SK-N-SH treated with all-trans-retinoic acid at 6 μM for 48 hours (cell line): ENCODE results near the gene PKP4.

Source experiments
- ATAC-seq: fragments of 200-7000 bp; cut with Tn5 transposase; 3 replicates; pipeline ENCODE4 v1.9.1; 2020; ENCODE audit warnings: mild to moderate bottlenecking, moderate library complexity
- BACH2 ChIP-seq: fragments of 250-450 bp; sonication (Bioruptor Pico); IDR thresholded peaks from 2 replicates; pipeline ENCODE4 v1.9.0; 2021; ENCODE audit warnings: mild to moderate bottlenecking, borderline replicate concordance
- CREB5 ChIP-seq: fragments of 250-450 bp; sonication (Bioruptor Pico); IDR thresholded peaks from 2 replicates; pipeline ENCODE4 v1.5.1; 2020; ENCODE audit warnings: low read depth, mild to moderate bottlenecking, moderate library complexity
- CSRNP3 ChIP-seq: fragments of 250-450 bp; sonication (Bioruptor Pico); IDR thresholded peaks from 2 replicates; pipeline ENCODE4 v1.5.1; 2021; ENCODE audit warnings: mild to moderate bottlenecking, moderate library complexity
- ESRRG ChIP-seq: fragments of 250-450 bp; sonication (Bioruptor Pico); IDR thresholded peaks from 2 replicates; pipeline ENCODE4 v1.6.1; 2021; ENCODE audit warnings: mild to moderate bottlenecking
- ISL1 ChIP-seq: fragments of 250-450 bp; sonication (Bioruptor Pico); IDR thresholded peaks from 2 replicates; pipeline ENCODE4 v2.1.2; 2022; ENCODE audit warnings: mild to moderate bottlenecking, moderate library complexity
- PATZ1 ChIP-seq: fragments of 250-450 bp; sonication (Bioruptor Pico); IDR thresholded peaks from 2 replicates; pipeline ENCODE4 v1.8.0; 2020; ENCODE audit warnings: mild to moderate bottlenecking, moderate library complexity, borderline replicate concordance
- POU6F1 ChIP-seq: fragments of 250-450 bp; sonication (Bioruptor Pico); IDR thresholded peaks from 2 replicates; pipeline ENCODE4 v1.8.0; 2021; ENCODE audit warnings: low read depth, mild to moderate bottlenecking, moderate library complexity, borderline replicate concordance
- PPARA ChIP-seq: fragments of 250-450 bp; sonication (Bioruptor Pico); IDR thresholded peaks from 2 replicates; pipeline ENCODE4 v1.5.0; 2020; ENCODE audit warnings: mild to moderate bottlenecking, borderline replicate concordance
- RARB ChIP-seq: fragments of 250-450 bp; sonication (Bioruptor Pico); IDR thresholded peaks from 2 replicates; pipeline ENCODE4 v1.8.0; 2021; ENCODE audit warnings: mild to moderate bottlenecking, moderate library complexity
- TCF4 ChIP-seq: fragments of 250-450 bp; sonication (Bioruptor Pico); IDR thresholded peaks from 2 replicates; pipeline ENCODE4 v1.8.0; 2021; ENCODE audit warnings: mild to moderate bottlenecking, moderate library complexity, borderline replicate concordance
- TSHZ2 ChIP-seq: fragments of 250-450 bp; sonication (Bioruptor Pico); IDR thresholded peaks from 2 replicates; pipeline ENCODE4 v1.5.0; 2020; ENCODE audit warnings: mild to moderate bottlenecking, moderate library complexity
- ZC3H10 ChIP-seq: fragments of 250-450 bp; sonication (Bioruptor Pico); IDR thresholded peaks from 2 replicates; pipeline ENCODE4 v1.5.1; 2021; ENCODE audit warnings: mild to moderate bottlenecking, moderate library complexity
- ZFP3 ChIP-seq: fragments of 250-450 bp; sonication (Bioruptor Pico); IDR thresholded peaks from 2 replicates; pipeline ENCODE4 v1.5.0; 2020; ENCODE audit warnings: mild to moderate bottlenecking, moderate library complexity
- ZFP30 ChIP-seq: fragments of 450-650 bp; formaldehyde crosslinking; IDR thresholded peaks from 2 replicates; pipeline ENCODE4 v1.5.0; 2022; ENCODE audit warnings: mild to moderate bottlenecking, moderate library complexity
- ZNF8 ChIP-seq: fragments of 450-650 bp; formaldehyde crosslinking; IDR thresholded peaks from 2 replicates; pipeline ENCODE4 v1.5.0; 2020; ENCODE audit warnings: mild to moderate bottlenecking, moderate library complexity

The PKP4 gene

GRCh38 chr2:158716921-158717320 is 260.2 kb downstream of the PKP4 start:
- TF ChIP-seq CSRNP3: no peak
- TF ChIP-seq CREB5 (CRISPR knock-in tag): no peak
- TF ChIP-seq TSHZ2 (CRISPR knock-in tag): no peak
- TF ChIP-seq ZFP30 (CRISPR knock-in tag): no peak
- no peak for TF ChIP-seq RARB (CRISPR knock-in tag)
- no peak for TF ChIP-seq TCF4 (CRISPR knock-in tag)
- no peak for TF ChIP-seq ESRRG (CRISPR knock-in tag)
- no peak for TF ChIP-seq ZNF8
- no peak for TF ChIP-seq ZFP3 (CRISPR knock-in tag)
- no peak for TF ChIP-seq ZC3H10 (CRISPR knock-in tag)
- TF ChIP-seq BACH2 (CRISPR knock-in tag): no peak
- TF ChIP-seq PPARA (CRISPR knock-in tag): no peak
- no peak for TF ChIP-seq ISL1 (CRISPR knock-in tag)
- no peak for TF ChIP-seq POU6F1
- TF ChIP-seq, all 23 proteins: peak for 0

GRCh38 chr2:158717366-158718195 is 260.8 kb downstream of the PKP4 start:
- TF ChIP-seq RARB (CRISPR knock-in tag) (no peak), POU6F1 (no peak), BACH2 (CRISPR knock-in tag) (no peak), PATZ1 (CRISPR knock-in tag) (no peak), TSHZ2 (CRISPR knock-in tag) (no peak)
- ATAC-seq: no peak

More at GRCh38 chr2:158716921-158717320, 260.2 kb downstream of the PKP4 start:
- ATAC-seq: no peak
